ENCODE data around the gene GCSAML.

The GCSAML gene

DNA sequence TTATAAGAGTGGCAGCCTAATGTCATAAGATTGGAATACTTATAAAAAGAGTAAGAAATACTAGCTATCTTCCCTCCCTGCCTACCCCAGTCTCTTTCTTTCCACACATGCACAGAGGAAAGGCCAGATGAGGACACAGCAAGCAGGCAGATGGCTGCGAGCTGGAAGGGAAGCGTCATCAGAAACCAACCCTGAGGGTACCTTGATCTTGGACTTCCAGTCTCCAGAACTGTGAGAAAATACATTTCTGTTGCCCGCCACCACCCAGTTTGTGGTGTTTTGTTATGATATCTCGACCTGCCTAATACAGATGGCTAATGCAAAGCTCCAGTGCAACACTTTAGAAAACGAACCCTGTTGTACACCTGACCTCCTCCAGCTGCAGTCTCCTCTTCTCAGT lies 10.4 kb upstream of the GCSAML start:
- Histone ChIP-seq H3K9me3 (ENCODE audit: control insufficient read depth, low read depth, low read length) (no peaks in the 10 kb centered on the region), H3K4me1 (ENCODE audit: control insufficient read depth, low read depth, low read length) (no peaks in the 10 kb centered on the region), H3K27ac (ENCODE audit: low read length) (no peak overlapping the region), H3K27me3 (ENCODE audit: control insufficient read depth, insufficient read depth, low read length) (no peaks in the 10 kb centered on the region), H3K36me3 (ENCODE audit: control insufficient read depth, low read depth, low read length) (no peaks in the 10 kb centered on the region), H3K4me3 (ENCODE audit: low read length) (no peak overlapping the region), H3K9ac (ENCODE audit: low read length) (no peak overlapping the region)

DNA sequence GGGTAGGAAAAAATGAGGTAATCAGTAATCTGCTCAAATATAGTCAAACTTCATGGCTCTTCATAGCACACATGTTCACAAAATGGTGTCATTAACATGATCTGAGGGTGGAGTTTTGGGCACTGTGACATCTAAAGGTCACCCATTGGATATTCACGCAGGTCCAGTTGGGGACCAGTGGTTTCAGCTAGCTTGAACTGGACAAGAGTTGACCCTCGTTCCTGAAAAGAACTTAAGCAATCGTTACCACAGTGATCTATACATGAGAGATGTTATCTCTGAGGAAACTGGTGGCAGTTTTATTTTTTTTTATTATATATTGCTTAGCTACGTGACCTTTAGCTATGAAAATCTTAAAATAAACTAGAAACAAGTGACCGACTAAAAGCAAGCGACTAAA lies 9.7 kb upstream of the GCSAML start:
- no peak overlapping the region for H3K9ac ChIP-seq (ENCODE audit: low read length)
- no peaks in the 10 kb centered on the region for H3K36me3 ChIP-seq (ENCODE audit: control insufficient read depth, low read depth, low read length)
- H3K9me3 ChIP-seq (ENCODE audit: control insufficient read depth, low read depth, low read length) = no peaks in the 10 kb centered on the region
- no peaks in the 10 kb centered on the region for H3K4me1 ChIP-seq (ENCODE audit: control insufficient read depth, low read depth, low read length)
- H3K27ac ChIP-seq (ENCODE audit: low read length) = no peak overlapping the region
- H3K27me3 ChIP-seq (ENCODE audit: control insufficient read depth, insufficient read depth, low read length) = no peaks in the 10 kb centered on the region
- no peak overlapping the region for H3K4me3 ChIP-seq (ENCODE audit: low read length)

DNA sequence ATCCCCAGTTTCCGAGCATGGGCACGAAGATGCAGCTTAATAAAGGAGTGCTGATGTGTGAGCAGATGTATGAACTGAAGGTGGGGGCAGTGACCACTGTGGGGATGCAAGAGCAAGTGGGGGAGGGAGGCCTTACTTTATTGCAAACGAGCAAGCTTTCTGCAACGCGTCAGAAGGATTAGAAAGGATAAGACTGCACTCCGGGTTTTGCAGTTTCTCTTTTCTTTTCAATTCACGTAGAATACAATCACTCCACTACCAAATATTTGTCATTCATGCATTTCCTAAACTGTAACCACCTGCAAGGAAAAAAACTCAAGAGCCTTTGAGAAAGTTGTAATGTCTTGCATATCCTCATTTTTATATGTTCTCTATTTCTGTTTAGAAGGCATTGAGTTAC lies 8.4 kb upstream of the GCSAML start:
- Histone ChIP-seq H3K4me3 (ENCODE audit: low read length) (no peak overlapping the region), H3K27ac (ENCODE audit: low read length) (no peak overlapping the region), H3K4me1 (ENCODE audit: control insufficient read depth, low read depth, low read length) (no peaks in the 10 kb centered on the region), H3K27me3 (ENCODE audit: control insufficient read depth, insufficient read depth, low read length) (no peaks in the 10 kb centered on the region), H3K36me3 (ENCODE audit: control insufficient read depth, low read depth, low read length) (no peaks in the 10 kb centered on the region), H3K9me3 (ENCODE audit: control insufficient read depth, low read depth, low read length) (no peaks in the 10 kb centered on the region), H3K9ac (ENCODE audit: low read length) (no peak overlapping the region)

DNA sequence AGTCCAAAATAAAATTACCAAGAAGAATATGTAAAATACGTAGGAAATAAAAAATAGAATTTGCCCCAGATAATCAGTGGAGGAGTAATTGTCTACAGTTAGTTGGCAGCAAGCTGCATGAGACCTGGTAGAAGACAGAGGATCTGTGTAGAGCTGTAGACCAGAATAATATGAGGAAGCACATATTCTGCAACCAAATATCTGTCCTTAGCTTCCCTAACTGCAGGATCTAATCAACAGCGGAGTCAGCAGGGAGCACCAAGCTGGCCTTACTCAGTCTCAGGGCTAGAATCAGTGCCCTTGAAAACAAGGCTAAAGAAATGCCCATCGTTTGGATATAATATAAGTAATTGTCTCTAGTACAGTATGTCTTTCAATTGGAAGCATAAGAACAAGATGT lies 6.1 kb upstream of the GCSAML start:
- H3K4me1 ChIP-seq (ENCODE audit: control insufficient read depth, low read depth, low read length) = peaks cover 2% of the 10 kb centered on the region
- H3K4me3 ChIP-seq (ENCODE audit: low read length) = no peak overlapping the region
- H3K9ac ChIP-seq (ENCODE audit: low read length) = no peak overlapping the region
- no peaks in the 10 kb centered on the region for H3K36me3 ChIP-seq (ENCODE audit: control insufficient read depth, low read depth, low read length)
- H3K9me3 ChIP-seq (ENCODE audit: control insufficient read depth, low read depth, low read length) = no peaks in the 10 kb centered on the region
- no peak overlapping the region for H3K27ac ChIP-seq (ENCODE audit: low read length)
- H3K27me3 ChIP-seq (ENCODE audit: control insufficient read depth, insufficient read depth, low read length) = no peaks in the 10 kb centered on the region

DNA sequence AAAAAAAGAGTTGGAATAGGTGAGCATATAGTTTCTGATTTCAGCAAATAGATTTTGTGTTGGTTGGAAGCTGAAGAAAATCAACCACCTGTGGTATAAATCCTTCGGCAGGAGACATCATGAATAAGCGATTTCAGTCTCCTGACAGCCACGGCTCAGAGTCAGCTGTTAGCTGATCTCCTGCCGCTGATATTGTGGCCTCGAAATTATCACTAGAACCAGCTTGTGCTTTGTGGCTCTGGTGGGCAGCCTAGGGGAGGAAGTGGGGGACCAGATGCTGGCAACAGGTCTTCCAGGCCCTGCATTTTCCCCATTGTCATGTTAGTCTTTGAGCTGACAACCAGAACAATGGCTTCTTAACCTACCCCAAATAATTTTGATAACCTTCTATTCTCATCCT lies 842 bp upstream of the GCSAML start:
- Histone ChIP-seq H3K27me3 (ENCODE audit: control insufficient read depth, insufficient read depth, low read length) (no peaks in the 10 kb centered on the region), H3K9me3 (ENCODE audit: control insufficient read depth, low read depth, low read length) (no peaks in the 10 kb centered on the region), H3K27ac (ENCODE audit: low read length) (no peak overlapping the region), H3K36me3 (ENCODE audit: control insufficient read depth, low read depth, low read length) (no peaks in the 10 kb centered on the region), H3K9ac (ENCODE audit: low read length) (no peak overlapping the region), H3K4me1 (ENCODE audit: control insufficient read depth, low read depth, low read length) (peaks cover 6% of the 10 kb centered on the region), H3K4me3 (ENCODE audit: low read length) (no peak overlapping the region)

DNA sequence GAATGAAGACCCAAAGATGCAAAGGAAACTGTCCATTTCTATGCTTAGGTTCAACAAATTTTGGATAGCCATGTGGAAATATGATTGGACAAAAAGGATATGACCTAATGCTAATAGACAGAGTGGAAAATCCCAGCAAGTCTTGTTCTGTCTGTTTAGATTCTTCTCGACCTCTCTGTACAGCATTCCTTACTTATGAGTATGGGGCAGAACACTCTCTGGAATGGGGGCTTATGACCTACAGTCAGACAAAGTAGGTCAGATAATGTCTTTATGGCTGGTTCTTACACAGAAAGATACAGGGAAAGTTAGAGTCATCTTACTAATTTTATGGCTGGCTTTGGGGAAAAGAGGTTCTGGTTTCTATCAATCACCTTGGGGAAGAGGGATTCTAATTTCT lies 2.8 kb downstream of the GCSAML start:
- Histone ChIP-seq H3K9me3 (ENCODE audit: control insufficient read depth, low read depth, low read length) (no peaks in the 10 kb centered on the region), H3K9ac (ENCODE audit: low read length) (no peak overlapping the region), H3K27ac (ENCODE audit: low read length) (no peak overlapping the region), H3K36me3 (ENCODE audit: control insufficient read depth, low read depth, low read length) (no peaks in the 10 kb centered on the region), H3K4me1 (ENCODE audit: control insufficient read depth, low read depth, low read length) (peaks cover 6% of the 10 kb centered on the region), H3K4me3 (ENCODE audit: low read length) (no peak overlapping the region), H3K27me3 (ENCODE audit: control insufficient read depth, insufficient read depth, low read length) (no peaks in the 10 kb centered on the region)

DNA sequence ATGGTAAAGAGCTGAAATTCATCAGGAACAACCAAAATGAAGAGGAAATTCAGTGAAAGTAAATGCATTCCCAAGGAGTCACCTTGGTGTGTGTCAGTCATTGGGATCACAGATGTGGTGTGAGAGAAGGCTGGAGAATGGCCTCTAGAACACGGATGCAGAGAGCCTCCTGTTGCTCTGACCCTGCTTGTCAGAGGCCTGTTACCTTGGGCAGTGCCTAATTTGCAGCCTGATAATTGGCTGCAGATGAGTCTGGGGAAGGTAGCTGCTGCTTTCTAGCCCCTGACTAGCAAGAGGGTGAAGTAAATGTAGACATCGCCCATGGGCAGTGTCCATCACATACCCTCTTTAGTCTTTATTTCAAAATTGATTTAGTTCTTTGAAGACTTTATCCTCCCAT lies 3.3 kb downstream of the GCSAML start:
- peaks cover 6% of the 10 kb centered on the region for H3K4me1 ChIP-seq (ENCODE audit: control insufficient read depth, low read depth, low read length)
- no peaks in the 10 kb centered on the region for H3K9me3 ChIP-seq (ENCODE audit: control insufficient read depth, low read depth, low read length)
- no peaks in the 10 kb centered on the region for H3K27me3 ChIP-seq (ENCODE audit: control insufficient read depth, insufficient read depth, low read length)
- H3K9ac ChIP-seq (ENCODE audit: low read length) = no peak overlapping the region
- H3K4me3 ChIP-seq (ENCODE audit: low read length) = no peak overlapping the region
- no peaks in the 10 kb centered on the region for H3K36me3 ChIP-seq (ENCODE audit: control insufficient read depth, low read depth, low read length)
- no peak overlapping the region for H3K27ac ChIP-seq (ENCODE audit: low read length)

DNA sequence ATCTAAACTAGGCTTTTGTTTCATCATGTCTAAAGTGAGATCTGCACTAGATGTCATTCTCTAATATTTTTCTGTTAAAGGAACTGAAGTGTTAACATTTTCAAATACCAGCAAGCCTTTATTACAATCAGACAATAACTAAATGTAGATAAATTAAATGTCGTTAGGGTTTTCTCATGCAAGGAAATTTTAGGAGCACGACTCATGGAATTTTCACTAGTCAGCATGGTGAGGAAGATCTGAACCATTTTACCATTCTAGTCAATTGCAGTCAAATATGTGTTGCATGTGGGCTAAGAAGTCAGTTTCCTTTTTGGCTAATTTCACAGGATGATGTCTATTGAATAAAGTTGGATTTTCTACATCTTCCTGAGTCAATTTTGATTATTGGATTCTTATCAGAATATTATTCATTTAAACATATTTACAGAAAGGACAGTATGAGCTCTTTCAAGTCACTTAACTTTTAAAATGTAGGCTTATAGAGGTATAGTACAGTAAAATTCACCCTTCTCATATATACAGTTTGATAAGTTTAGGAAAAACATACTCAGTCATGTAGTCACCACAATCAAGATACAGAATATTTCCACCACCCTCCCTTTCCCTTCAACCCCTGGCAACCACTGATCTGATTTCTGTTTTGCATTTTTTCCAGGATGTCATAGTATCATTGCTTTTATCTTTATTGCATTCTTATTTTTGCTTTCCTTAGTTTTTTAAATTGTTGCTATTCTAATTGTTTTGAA lies 9.2 kb downstream of the GCSAML start:
- H3K27ac ChIP-seq (ENCODE audit: low read length) = no peak overlapping the region
- H3K36me3 ChIP-seq (ENCODE audit: control insufficient read depth, low read depth, low read length) = no peaks in the 10 kb centered on the region
- H3K9me3 ChIP-seq (ENCODE audit: control insufficient read depth, low read depth, low read length) = no peaks in the 10 kb centered on the region
- H3K27me3 ChIP-seq (ENCODE audit: control insufficient read depth, insufficient read depth, low read length) = no peaks in the 10 kb centered on the region
- no peak overlapping the region for H3K9ac ChIP-seq (ENCODE audit: low read length)
- H3K4me1 ChIP-seq (ENCODE audit: control insufficient read depth, low read depth, low read length) = peaks cover 8% of the 10 kb centered on the region
- no peak overlapping the region for H3K4me3 ChIP-seq (ENCODE audit: low read length)

DNA sequence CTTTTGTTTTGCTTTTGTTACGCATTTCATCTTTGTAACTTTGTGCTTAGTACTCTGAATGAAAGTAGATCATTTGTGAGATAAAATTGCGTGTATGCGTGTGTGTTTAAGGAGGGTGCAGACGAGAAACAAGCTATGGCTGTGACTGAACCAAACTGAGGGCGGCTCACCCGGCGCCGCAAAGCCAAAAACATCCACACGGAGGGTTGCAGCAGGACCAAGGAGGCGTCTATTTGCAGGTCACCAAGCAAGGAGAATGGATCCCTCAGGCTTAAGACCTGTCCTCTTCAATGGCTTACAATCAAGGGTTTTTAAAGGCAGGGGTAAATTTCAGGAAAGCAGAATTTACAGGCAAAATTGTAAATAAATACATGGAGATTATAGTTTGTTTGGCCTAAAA lies 12.8 kb downstream of the GCSAML start:
- Histone ChIP-seq H3K9ac (ENCODE audit: low read length) (no peak overlapping the region), H3K9me3 (ENCODE audit: control insufficient read depth, low read depth, low read length) (no peaks in the 10 kb centered on the region), H3K27ac (ENCODE audit: low read length) (no peak overlapping the region), H3K36me3 (ENCODE audit: control insufficient read depth, low read depth, low read length) (no peaks in the 10 kb centered on the region), H3K27me3 (ENCODE audit: control insufficient read depth, insufficient read depth, low read length) (no peaks in the 10 kb centered on the region), H3K4me3 (ENCODE audit: low read length) (no peak overlapping the region), H3K4me1 (ENCODE audit: control insufficient read depth, low read depth, low read length) (peaks cover 8% of the 10 kb centered on the region)

DNA sequence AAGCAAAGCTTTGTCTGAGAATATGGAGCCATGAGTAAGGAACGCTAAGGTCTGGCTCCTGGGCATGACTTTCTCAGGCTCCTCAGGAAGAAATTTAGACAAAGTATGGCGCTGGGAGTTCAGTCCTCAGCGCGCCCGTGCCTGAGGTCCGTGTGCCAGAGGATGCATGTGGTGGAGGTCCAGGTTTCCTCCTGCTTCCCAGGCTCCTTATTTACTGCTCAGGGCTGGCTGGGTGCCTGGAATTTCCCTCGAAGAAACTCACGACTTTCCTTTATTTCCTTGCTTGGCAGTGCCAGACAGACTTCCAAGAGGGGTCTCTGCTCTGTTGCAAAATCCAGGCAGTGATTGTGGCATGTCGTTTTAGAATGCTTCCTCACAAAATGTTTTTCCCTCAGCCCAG lies 13.3 kb downstream of the GCSAML start:
- no peak overlapping the region for H3K4me3 ChIP-seq (ENCODE audit: low read length)
- H3K36me3 ChIP-seq (ENCODE audit: control insufficient read depth, low read depth, low read length) = no peaks in the 10 kb centered on the region
- H3K27ac ChIP-seq (ENCODE audit: low read length) = no peak overlapping the region
- no peaks in the 10 kb centered on the region for H3K27me3 ChIP-seq (ENCODE audit: control insufficient read depth, insufficient read depth, low read length)
- peaks cover 8% of the 10 kb centered on the region for H3K4me1 ChIP-seq (ENCODE audit: control insufficient read depth, low read depth, low read length)
- H3K9me3 ChIP-seq (ENCODE audit: control insufficient read depth, low read depth, low read length) = no peaks in the 10 kb centered on the region
- no peak overlapping the region for H3K9ac ChIP-seq (ENCODE audit: low read length)

DNA sequence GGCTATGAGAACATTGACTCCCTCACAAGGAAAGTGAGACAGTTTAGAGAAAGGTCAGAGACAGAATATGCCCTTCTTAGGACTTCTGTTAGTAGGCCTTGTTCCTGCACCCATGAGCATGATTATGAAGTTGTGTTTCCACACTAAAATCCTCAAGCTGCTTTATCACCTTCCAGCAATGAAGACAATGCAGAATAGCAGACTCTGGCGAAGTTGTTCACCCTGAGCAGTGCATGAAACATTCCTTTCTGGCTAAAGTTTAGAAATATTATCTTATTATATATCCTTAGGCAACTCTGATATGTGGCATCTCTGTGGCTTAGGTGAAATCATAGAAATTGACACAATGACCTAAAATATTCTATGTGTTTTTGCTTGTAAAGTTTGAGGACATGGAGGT lies 25.3 kb downstream of the GCSAML start:
- no peaks in the 10 kb centered on the region for H3K27me3 ChIP-seq (ENCODE audit: control insufficient read depth, insufficient read depth, low read length)
- no peaks in the 10 kb centered on the region for H3K36me3 ChIP-seq (ENCODE audit: control insufficient read depth, low read depth, low read length)
- no peak overlapping the region for H3K4me3 ChIP-seq (ENCODE audit: low read length)
- H3K4me1 ChIP-seq (ENCODE audit: control insufficient read depth, low read depth, low read length) = no peaks in the 10 kb centered on the region
- no peak overlapping the region for H3K9ac ChIP-seq (ENCODE audit: low read length)
- no peak overlapping the region for H3K27ac ChIP-seq (ENCODE audit: low read length)
- no peaks in the 10 kb centered on the region for H3K9me3 ChIP-seq (ENCODE audit: control insufficient read depth, low read depth, low read length)

DNA sequence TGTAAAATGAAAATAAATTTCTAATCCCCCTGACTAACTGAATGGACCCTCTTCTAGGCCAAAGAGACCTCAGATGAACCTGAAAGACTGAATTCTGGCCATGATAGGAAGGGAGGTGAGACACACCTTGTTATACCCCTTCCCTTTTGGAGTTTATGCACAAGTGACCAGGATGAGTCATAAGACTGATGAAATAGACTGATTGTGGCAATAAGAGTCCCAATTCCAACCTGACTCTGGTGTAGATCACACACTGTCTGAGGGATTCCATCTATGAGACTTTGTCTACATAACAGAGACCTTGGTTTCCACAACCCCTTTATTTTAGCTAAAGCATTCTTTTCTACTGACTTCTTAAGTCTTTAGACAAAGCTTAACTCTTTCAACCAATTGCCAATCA lies 25.7 kb downstream of the GCSAML start:
- Histone ChIP-seq H3K9me3 (ENCODE audit: control insufficient read depth, low read depth, low read length) (no peaks in the 10 kb centered on the region), H3K4me3 (ENCODE audit: low read length) (no peak overlapping the region), H3K4me1 (ENCODE audit: control insufficient read depth, low read depth, low read length) (no peaks in the 10 kb centered on the region), H3K36me3 (ENCODE audit: control insufficient read depth, low read depth, low read length) (no peaks in the 10 kb centered on the region), H3K27me3 (ENCODE audit: control insufficient read depth, insufficient read depth, low read length) (no peaks in the 10 kb centered on the region), H3K9ac (ENCODE audit: low read length) (no peak overlapping the region), H3K27ac (ENCODE audit: low read length) (no peak overlapping the region)
